HuH-7.5 (cell line): ENCODE data around the gene RHEX.
"Not testable (repeated sequence)": the region's sequence is repeated elsewhere in the genome, so short reads cannot be mapped to it uniquely, and the experiment has no call there.

Experiments
- DNase-seq: peaks from one replicate; pipeline ENCODE4 v3.0.0; 2011; ENCODE audit warnings: low spot score

Gene RHEX

DNA sequence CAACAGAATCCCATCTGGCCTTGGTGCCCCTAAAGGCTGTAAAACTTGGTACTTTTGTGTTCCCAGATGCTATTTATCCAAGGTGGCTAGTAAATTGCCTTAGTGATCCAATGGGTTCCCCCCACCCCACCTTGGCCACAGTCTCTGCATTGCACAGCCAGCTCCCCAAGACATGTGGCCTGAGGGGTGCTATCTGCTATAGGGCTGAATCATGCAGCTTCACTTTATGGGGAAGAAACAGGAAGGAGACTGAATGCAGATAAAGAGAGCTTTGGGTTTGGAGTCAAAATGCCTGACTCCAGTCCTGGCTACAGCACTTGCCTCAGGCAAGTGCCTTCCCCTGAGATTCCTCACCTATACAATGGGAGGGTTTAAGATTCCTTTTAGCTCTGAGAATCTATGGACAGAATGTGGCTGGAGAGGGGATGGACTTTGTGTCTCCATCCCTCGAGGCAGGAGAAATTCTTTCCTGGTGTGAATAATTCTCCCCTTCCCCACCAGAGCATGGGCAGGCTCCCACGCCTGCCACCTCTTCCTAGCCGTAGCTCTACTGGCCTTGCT is 6.5 kb downstream of the RHEX start:
- no peak for DNase-seq

DNA sequence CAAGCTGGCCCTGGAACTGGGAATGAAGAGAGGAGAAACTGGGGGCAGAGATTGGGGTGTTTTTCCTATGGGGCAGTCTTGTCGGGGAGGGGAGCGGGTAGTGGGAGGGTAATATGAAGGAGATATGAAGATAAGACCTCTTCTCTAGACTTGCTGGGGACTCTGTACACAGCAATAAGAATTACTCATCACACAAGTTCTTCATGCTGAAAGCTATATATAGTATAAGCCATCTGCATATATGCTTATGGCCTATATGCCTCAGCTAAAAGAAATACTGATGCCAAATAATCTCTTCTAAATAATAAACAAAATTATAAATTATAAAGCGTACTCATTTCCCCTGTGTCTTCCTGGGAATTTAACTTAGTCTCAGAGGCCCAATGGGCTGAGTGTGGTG is 7.9 kb downstream of the RHEX start:
- DNase-seq: no peak

DNA sequence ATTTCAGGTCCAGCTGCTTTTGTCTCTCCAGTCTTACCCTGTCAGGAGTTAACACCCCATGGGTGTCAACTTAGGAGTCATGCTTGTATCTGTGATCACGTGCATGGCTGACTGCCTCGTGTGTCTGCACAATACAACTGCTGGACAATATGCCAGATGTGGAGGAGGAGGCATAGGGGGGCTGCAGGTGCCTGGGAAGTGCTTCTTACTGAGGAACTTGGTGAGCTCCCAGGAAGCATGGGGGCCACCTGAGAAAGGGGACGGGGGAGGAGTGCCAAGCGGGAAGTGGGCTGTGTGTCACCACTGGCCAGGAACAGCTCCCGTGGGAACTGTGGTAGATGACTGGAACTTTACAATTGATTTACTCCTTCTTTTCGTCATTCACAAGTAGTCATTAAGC is 9.5 kb downstream of the RHEX start:
- no peak for DNase-seq

DNA sequence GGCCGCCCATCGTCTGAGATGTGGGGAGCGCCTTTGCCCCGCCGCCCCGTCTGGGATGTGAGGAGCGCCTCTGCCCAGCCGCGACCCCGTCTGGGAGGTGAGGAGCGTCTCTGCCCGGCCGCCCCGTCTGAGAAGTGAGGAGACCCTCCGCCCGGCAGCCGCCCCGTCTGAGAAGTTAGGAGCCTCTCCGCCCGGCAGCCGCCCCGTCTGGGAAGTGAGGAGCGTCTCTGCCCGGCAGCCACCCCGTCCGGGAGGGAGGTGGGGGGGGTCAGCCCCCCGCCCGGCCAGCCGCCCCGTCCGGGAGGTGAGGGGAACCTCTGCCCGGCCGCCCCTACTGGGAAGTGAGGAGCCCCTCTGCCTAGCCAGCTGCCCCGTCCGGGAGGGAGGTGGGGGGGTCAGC is 11.0 kb downstream of the RHEX start:
- not testable (repeated sequence) for DNase-seq

DNA sequence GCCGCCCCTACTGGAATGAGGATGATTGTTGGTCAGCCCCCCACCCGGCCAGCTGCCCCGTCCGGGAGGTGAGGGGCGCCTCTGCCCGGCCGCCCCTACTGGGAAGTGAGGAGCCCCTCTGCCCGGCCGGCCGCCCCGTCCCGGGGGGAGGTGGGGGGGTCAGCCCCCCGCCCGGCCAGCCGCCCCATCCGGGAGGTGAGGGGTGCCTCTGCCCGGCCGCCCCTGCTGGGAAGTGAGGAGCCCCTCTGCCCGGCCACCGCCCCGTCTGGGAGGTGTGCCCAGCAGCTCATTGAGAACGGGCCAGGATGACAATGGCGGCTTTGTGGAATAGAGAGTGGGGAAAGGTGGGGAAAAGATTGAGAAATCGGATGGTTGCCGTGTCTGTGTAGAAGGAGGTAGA is 11.5 kb downstream of the RHEX start:
- not testable (repeated sequence) for DNase-seq

DNA sequence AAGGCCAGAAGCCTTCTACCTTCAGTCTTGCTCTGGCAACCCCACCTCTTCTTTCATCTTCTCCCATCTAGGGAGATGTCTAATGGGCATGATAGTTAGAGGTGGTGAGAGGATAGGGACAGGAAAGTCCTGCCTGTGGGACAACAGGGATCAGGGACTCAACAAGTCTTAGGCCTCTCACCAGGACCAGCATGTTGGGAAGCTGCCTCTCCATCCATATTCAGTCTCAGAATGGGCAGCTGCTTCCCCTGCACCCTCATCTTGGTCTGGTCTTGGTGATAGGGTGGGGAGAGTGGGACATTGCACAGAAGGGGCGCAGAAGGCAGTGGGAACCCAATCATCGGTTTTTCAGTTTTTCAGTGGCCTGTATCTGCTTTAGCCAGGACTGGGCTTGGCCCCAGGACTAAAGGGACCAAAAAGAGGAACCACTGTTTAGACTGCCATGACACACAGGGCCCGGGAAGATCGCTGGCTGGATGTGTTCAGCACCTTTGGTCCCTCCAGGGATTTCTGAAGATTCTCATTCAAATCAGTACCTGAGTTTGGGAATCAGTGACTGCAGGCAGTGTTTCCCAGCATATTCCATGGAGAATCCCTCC is 12.7 kb downstream of the RHEX start:
- DNase-seq: no peak

DNA sequence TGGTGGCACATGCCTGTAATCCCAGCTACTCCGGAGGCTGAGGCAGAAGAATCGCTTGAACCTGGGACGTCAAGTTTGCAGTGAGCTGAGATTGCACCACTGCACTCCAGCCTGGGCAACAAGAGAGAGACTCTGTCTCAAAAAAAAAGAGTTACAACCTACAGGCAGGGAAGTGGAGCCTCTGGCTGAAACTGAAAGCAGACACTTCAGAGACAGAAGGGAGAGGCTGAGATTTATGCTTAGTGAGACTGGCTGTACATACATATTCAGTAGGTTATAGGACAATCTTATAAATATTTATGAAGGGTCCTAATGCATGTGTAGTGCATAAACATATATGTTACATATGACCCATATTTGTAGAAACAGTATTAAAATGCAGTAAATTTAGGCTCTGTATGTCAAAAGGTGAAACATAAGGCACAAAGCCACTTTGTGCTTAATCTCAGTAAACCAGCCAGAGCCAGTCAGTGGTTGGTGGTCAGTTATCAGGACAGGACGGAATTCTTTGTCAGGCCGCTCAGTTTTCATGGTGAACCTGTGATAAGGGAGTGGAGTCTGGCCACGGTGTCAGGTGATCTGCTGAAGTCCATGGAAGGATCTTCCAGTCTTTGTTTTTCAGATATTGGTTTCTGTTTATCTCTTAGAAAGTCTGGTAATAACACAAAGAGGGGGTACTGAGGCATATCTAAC is 13.7 kb downstream of the RHEX start:
- DNase-seq: no peak

DNA sequence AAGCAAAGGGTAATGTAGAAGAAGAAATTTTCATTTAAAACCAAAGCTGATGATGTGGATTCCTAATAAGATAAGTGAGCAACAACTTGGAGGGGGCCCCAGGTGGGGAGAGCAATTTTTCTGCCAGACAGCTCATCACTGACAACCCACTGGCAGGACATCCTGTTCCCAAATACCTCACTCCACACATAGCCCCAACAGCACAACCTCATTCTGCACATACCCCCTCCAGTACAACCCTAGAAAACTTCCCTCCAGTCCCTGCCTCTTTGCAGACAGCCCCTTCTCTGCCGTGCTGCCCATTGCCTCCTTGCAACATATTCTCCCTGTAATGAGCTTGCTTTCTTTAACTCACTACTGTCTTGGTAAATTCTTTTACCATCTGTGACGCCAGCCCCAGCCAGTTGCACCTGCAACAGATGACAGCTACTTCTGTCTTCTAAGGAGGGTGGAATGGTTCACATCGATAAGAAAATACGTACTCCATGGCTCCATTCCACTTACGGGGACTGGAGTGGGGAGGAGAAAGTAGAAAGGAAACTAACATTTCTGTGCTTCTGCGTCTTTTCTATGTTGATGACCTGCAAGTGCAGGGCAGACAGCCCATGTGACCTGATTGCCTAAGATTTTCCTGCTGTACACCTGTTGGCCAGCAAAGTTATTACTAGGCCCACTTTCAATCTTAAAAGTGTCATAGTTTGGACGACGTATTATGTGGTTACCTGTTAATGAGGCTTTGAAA is 14.7 kb downstream of the RHEX start:
- no peak for DNase-seq

DNA sequence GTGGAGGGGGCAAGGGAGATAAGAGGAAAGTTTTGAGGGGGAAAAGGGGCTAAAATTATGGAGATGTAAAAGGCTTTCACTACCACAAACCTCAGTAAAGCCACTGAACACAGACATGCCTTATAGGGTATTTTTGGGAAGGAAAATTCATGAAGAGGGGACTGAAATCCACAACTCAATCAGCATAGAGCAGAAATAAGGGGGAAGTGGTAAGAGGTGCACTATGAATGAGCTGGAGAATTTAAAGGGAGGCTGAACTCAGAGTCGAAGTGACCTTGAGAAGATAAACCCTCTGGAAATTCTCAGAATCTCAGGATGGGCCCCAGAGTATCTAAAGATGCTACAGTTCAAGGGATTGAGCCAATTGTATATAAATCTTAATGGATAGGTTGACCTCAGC is 15.3 kb downstream of the RHEX start:
- no peak for DNase-seq

DNA sequence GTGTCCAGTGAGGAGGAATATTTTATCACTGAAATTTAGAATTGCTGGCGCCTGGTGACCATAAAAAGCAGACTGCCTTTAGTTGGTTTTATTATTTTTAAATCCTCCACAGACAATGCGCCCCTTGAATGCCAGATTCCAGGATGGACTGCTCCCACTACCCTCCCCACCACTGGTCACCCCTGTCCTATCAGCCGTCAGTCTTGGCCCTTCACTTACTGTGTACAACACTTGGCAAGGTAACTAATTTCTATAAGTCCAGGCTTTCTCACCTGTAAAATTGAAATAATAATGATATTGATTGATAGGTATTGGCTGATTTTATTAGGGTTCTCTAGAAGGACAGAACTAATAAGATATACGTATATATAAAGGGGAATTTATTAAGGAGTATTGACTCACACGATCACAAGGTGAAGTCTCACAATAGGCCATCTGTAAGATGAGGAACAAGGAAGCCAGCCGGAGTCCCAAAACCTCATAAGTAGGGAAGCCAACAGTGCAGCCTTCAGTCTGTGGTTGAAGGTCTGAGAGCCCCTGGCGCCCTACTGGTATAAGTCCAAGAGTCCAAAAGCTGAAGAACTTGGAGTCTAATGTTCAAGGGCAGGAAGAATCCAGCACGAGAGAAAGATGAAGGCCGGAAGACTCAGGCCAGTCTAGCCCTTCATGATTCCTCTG is 17.8 kb downstream of the RHEX start:
- DNase-seq: no peak

DNA sequence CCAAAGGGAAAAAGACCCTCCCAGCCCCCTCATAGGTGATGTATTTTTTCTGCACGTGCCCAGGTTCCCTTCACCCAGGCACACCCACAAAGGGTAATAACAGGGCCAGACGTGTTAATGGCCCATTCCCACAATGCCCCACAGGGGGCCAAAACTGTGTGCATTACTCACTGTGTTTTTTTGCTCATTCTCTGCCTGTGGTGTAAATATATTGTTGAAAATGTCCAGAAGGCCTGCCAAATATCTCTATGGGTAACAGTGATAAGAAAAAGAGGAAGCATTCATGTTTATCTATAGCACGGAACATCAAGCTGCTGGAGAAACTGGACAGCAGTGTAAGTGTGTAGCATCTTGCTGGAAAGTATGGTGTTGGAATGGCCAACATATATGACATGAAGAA is 21.9 kb downstream of the RHEX start:
- no peak for DNase-seq

DNA sequence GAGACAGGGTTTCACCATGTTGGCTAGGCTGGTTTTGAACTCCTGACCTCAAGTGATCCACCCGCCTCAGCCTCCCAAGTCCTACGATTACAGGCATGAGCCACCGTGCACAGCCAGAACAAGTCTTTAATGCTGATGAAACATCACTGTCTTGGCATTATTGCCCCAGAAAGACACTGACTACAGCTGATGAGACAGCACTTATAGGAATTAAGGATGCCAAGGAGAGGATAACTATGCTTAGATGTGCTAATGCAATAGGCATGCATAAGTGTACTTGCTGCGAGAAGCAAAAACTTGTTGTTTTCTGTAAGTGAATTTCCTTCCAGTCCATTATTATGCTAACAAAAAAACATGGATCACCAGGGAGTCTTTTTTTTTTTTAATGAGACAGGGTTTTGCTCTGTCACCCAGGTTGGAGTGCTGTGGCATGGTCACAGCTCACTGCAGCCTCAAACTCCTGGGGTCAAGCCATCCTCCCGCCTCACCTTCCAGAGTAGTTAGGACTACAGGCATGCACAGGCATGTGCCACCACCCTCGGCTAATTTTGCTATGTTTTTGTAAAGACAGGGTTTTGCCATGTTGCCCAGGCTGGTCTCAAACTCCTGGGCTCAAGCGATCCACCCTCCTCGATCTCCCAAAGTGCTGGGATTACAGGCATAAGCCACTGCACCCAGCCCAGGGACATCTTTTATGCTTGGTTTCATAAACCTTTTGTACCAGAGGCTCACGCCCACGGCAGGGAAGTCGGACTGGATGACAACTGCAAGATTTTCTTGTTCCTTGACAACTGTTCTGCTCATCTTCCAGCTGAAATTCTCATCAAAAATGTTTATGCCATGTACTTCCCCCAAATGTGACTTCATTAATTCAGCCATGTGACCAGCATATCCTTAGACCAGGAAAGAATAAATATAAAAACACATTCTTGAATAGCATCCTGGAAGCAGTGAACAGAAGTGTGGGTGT is 23.1 kb downstream of the RHEX start:
- DNase-seq: no peak

DNA sequence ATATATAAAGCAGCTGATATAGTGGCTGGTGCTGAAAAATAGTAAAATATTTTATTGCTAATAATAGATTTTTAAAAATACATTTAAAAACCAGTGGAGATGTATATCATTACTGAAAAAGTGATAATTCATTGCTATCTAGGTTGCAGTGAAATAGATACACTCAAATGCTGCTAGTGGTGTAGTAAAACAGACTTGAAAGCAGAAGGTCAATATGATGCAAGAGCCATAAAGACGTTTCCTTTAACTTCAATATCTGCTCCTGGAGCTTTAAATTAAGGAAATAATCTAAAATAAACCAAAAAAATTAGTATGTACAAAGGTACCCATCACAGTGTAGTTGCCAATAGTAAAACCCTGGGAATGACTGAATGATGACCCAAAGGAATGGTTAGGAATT is 26.2 kb downstream of the RHEX start:
- no peak for DNase-seq

DNA sequence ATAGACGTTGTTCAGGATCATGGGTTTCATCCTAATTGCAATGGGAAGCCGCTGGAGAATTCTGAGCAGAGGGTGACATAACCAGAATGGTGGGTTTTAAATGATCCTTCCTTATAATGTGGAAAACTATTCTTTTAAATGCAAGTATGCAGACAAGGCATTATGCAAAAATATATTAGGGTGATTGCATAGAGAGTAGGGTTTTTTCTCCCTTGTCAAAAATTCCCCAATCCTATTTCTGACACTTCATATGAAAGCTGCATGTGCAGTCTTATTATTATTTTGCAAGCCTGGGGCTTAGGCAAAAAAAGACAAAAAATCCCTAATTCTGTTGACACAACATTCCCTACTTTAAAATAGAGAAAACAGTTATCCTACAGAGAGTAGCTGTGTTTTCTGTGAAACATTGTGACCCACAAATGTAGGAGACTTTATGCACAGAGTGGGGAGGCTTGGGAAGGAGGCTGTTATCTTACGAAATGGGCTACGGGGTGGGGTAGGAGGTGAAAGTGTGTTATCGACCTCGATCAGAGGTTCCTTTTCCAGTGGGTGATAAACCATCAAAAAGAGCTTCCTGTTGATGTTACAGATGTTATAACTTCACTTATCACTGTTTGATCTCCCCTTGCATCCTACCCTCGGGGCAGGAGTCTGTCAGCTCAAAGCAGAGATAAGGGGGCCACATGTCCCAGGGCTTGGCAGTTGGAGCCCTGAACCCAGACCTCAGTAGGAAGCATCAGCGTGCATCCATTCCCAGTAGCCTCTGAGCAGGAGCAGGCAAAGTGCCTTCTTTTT is 27.2 kb downstream of the RHEX start:
- no peak for DNase-seq

DNA sequence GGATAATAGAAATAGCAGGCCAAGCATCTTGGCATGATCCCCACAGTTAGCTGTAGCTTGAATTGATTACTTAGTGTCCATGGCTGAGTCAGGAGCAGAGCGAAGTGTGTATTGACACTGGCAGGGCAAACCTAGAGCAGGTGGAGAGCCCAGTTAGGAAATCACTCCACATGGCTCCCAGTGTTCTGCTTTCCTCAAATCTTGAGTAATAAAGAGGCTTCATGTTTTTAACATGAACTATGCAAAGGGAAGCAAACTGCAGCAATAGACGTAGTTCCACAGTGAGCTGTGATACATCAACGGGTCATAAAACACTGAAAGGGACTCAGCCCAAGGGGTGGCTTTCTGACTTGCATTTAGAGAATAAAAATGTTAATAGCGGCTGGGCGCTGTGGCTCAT is 28.9 kb downstream of the RHEX start:
- DNase-seq: no peak

DNA sequence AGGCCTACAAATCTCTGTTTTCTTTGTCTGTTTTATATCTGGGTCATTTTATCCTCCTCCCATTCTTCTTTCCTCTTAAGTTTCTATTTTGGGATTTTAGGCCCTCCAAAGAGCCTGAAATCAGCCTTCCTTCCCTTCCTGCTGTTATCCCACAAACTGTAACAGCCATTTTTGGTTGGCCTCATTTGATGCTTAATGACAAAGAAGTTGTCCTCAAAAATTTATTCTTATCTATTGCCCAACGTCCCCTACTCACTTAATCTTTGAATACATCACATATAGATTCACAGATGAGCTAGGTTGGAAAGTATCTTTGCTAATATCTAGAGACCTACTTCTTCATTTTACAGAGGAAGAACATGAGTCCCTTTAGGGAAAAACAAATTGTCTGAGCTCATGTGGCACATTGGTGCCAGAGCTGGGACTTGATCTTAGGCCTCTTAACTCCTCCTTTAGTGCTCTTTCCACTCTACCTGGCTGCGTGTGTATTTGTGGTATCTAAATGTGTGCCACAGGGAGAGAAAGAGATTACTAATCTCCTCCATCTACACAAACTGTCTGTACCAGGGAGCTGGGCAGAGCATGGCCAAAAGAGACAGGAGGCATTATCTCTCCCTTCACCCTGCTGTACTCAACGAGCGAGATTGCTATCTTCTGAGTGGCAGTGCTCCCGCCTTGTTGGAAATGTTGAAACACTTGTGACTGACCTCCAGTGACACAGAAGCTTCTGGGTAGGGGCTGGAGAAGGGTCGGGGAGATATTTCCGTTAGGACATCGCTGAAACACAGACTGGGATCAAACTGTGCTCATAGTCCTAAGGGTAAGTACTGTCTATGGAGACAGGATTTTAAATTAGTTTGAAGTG is 30.1 kb downstream of the RHEX start:
- DNase-seq: no peak

DNA sequence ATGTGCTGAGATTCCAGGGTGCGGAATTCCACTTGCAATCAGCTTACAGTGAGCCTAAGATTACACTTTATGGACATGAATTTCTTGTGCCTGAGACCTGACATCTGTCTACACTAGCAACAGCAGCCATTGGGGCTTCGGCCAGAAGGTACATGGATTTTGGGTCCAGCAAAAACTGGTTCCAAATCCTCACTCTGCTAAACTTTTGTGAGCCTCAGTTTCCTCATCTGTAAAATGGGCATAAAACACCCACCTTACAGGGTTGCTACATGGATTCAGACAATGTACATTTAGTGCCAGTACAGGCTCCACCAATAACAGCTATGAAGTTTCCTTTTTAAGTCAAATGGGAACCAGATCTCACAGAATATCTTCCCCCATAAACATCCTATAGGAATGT is 30.8 kb downstream of the RHEX start:
- no peak for DNase-seq

DNA sequence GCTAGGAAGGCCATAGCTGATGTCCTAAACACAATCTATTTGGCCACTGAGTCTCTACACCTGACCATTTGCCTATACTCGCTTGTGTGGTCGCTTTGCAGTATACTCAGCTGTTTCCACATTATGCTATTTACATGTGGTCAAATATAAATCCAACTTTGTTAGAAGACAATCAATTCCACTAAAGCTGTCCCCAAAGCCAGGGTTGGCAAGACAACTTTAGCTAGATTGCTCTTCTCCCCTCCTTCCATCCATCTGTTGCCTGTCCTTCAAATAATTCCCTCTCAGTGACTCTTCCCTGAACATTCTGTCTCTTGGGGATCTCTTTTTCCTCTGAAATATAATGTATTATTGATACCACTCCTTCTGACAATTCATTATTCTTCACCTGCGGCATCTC is 34.1 kb downstream of the RHEX start:
- no peak for DNase-seq

DNA sequence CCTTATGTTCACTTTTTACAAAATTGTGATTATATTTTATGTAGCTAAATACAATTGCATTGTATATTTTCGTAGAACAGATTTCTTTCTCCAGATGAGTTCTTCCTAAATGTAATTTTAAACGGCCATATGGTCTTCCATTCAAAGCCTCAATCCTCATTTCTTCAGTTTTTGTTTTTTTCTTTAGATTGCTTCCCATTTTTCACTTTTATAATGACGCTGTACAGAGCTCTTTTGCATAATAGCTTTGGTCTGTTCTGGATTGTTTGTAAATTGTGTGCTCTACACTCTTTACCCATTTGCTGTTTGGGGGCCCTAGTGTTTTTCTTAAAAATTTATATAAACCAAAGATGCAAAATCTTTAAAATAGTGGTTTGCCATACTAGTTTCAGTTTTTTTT is 36.4 kb downstream of the RHEX start:
- no peak for DNase-seq

DNA sequence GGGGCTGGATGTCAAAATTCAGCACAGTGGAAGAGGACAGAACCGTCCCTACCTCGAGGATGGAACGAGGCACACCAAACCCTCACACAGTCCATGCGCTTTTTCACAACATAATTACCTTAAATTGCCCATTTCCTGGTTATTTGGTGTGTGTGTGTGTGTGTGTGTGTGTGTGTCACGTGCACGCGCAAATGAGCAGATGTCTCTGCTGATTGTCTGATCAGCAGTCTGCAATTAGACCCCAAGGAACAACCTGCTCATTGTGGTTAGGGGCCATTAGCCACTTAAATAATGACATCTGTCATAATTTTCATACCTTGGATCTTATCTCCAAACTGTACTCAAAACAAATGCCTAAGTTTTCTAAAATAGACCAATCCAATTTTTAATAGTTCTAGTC is 41.1 kb downstream of the RHEX start:
- DNase-seq: no peak
